HG03378 (cell line): ENCODE measurements around the gene ADGRG6.
"Not testable (repeated sequence)": the region's sequence is repeated elsewhere in the genome, so short reads cannot be mapped to it uniquely, and the experiment has no call there.

ENCODE experiments used
- ATAC-seq: cut with Tn5 transposase; IDR thresholded peaks from one replicate; pipeline ENCODE4 v1.9.1; 2021; ENCODE audit warnings: mild to moderate bottlenecking, moderate library complexity; ENCODE audit not compliant: unreplicated experiment

The ADGRG6 gene

GRCh38 chr6:142301651-142302391 is at the start of gene ADGRG6:
ADGRG6 (plus strand) TSS chr6:142302007; CDS start chr6:142302330, 323 bp downstream.
- ATAC-seq, result peak; percentile 64

- ATAC-seq, result no peak
Observed at GRCh38 chr6:142254513-142254912, 47.3 kb upstream of the ADGRG6 start.

- no peak for ATAC-seq
Observed at GRCh38 chr6:142255785-142256184, 46.0 kb upstream of the ADGRG6 start.

GRCh38 chr6:142258305-142258704 is 43.5 kb upstream of the ADGRG6 start:
- ATAC-seq, result no peak

GRCh38 chr6:142258757-142259156 is 43.0 kb upstream of the ADGRG6 start:
- ATAC-seq, result no peak

- ATAC-seq, result no peak
Observed at GRCh38 chr6:142260748-142261147, 41.1 kb upstream of the ADGRG6 start.

GRCh38 chr6:142262231-142262630 is 39.6 kb upstream of the ADGRG6 start:
- no peak for ATAC-seq

GRCh38 chr6:142265476-142265875 is 36.3 kb upstream of the ADGRG6 start:
- no peak for ATAC-seq

GRCh38 chr6:142266060-142266459 is 35.7 kb upstream of the ADGRG6 start:
- no peak for ATAC-seq

GRCh38 chr6:142271476-142271875 is 30.3 kb upstream of the ADGRG6 start:
- no peak for ATAC-seq

GRCh38 chr6:142274656-142275055 is 27.2 kb upstream of the ADGRG6 start:
- ATAC-seq, result no peak

GRCh38 chr6:142275236-142276006 is 26.4 kb upstream of the ADGRG6 start:
- no peak for ATAC-seq

- no peak for ATAC-seq
Observed at GRCh38 chr6:142276256-142276655, 25.6 kb upstream of the ADGRG6 start.

GRCh38 chr6:142279350-142280180 is 22.2 kb upstream of the ADGRG6 start:
- no peak for ATAC-seq

- ATAC-seq, result no peak
Observed at GRCh38 chr6:142280265-142280664, 21.5 kb upstream of the ADGRG6 start.

GRCh38 chr6:142280927-142281326 is 20.9 kb upstream of the ADGRG6 start:
- no peak for ATAC-seq

GRCh38 chr6:142283138-142283537 is 18.7 kb upstream of the ADGRG6 start:
- not testable (repeated sequence) for ATAC-seq

- ATAC-seq, result no peak
Observed at GRCh38 chr6:142284419-142284818, 17.4 kb upstream of the ADGRG6 start.

- ATAC-seq, result no peak
Observed at GRCh38 chr6:142285235-142286087, 16.3 kb upstream of the ADGRG6 start.

GRCh38 chr6:142286088-142286409 is 15.8 kb upstream of the ADGRG6 start:
- no peak for ATAC-seq

GRCh38 chr6:142289687-142290086 is 12.1 kb upstream of the ADGRG6 start:
- ATAC-seq, result no peak
